Naive B cell (primary cell): Measurements from ENCODE around the gene GMDS. TPM values are rescaled to one million over a fixed set of nuclear protein-coding genes. Genes with fewer than 3 reads are reported as not detected.

ENCODE experiments used
- ATAC-seq, 2 donors: fragments of 150-1000 bp; cut with Tn5 transposase; 2 replicates each; pipeline ENCODE4 v1.10.0; 2021; ENCODE audit warnings: low read depth in 2 of 2, mild to moderate bottlenecking in 2 of 2, moderate library complexity in 2 of 2
- DNase-seq: peaks from one replicate; pipeline ENCODE4 v3.0.0; 2022
- H3K27ac Mint-ChIP-seq, 6 donors: one replicate each; pipeline ENCODE4 v1.8.0; 2020 to 2022; ENCODE audit warnings: mild to moderate bottlenecking in 6 of 6, mixed read lengths in 6 of 6, moderate library complexity in 5 of 6, inconsistent platforms in 2 of 6
- H3K27me3 Mint-ChIP-seq, 3 donors: one replicate each; pipeline ENCODE4 v1.8.0; 2021 to 2022; ENCODE audit warnings: mixed read lengths in 3 of 3, mild to moderate bottlenecking in 1 of 3
- H3K36me3 Mint-ChIP-seq, 2 donors: one replicate each; pipeline ENCODE4 v1.8.0; 2020 to 2022; ENCODE audit warnings: mixed read lengths in 2 of 2, inconsistent platforms in 1 of 2, mild to moderate bottlenecking in 1 of 2
- H3K4me1 Mint-ChIP-seq, 3 donors: one replicate each; pipeline ENCODE4 v1.8.0; 2020 to 2022; ENCODE audit warnings: mixed read lengths in 3 of 3, inconsistent platforms in 1 of 3, mild to moderate bottlenecking in 1 of 3, moderate library complexity in 1 of 3
- H3K4me3 Mint-ChIP-seq, 8 donors: one replicate each; pipeline ENCODE4 v1.8.0; 2020 to 2022; ENCODE audit warnings: mild to moderate bottlenecking in 8 of 8, mixed read lengths in 8 of 8, moderate library complexity in 8 of 8, inconsistent platforms in 2 of 8
- H3K9me3 Mint-ChIP-seq, 7 donors: one replicate each; pipeline ENCODE4 v1.8.0; 2020 to 2022; ENCODE audit warnings: mixed read lengths in 7 of 7, mild to moderate bottlenecking in 5 of 7, inconsistent platforms in 2 of 7, moderate library complexity in 1 of 7
- polyA plus RNA-seq, 6 donors: library from polyadenylated mRNA; unstranded; fragments of 300-500 nt; fragmentation: Illumina TruSeq; gene quantifications; one replicate each; pipeline ENCODE4 v1.2.3, GENCODE V29; 2021; ENCODE audit warnings: low read depth in 6 of 6

Gene GMDS
- polyA plus RNA-seq, 6 donors from 2014 or later, result 12.7 to 23.3 (median 14.7) TPM

GRCh38 chr6:1633366-1634021 lies 611.9 kb downstream of the GMDS start:
- Mint-ChIP-seq H3K36me3 (peaks cover 5 to 8% of the 10 kb centered on the region in 2 donors), H3K9me3 (no peaks in the 10 kb centered on the region)

GRCh38 chr6:1631251-1631650 lies 614.2 kb downstream of the GMDS start:
- H3K4me1 Mint-ChIP-seq, result peaks cover 2 to 4% (median 4%) of the 10 kb centered on the region in 3 donors
- peaks cover 5 to 8% of the 10 kb centered on the region in 2 donors for H3K36me3 Mint-ChIP-seq
- no peak for DNase-seq
- H3K27ac Mint-ChIP-seq, result no peak overlapping the region
- peaks cover 37 to 70% (median 70%) of the 10 kb centered on the region in 3 donors for H3K27me3 Mint-ChIP-seq
- no peaks in the 10 kb centered on the region for H3K9me3 Mint-ChIP-seq
- no peak for ATAC-seq
- no peak overlapping the region for H3K4me3 Mint-ChIP-seq

More at GRCh38 chr6:1633366-1634021, 611.9 kb downstream of the GMDS start:
- H3K27ac Mint-ChIP-seq, result no peak overlapping the region
- DNase-seq (no peak), ATAC-seq (no peak)
- H3K4me1 Mint-ChIP-seq, result peaks cover 0 to 9% (median 4%) of the 10 kb centered on the region in 3 donors
- no peak overlapping the region for H3K4me3 Mint-ChIP-seq
- H3K27me3 Mint-ChIP-seq, result peaks cover 16 to 51% (median 48%) of the 10 kb centered on the region in 3 donors

- Mint-ChIP-seq H3K27ac (no peak overlapping the region), H3K27me3 (peaks cover 41 to 75% (median 73%) of the 10 kb centered on the region in 3 donors), H3K36me3 (peaks cover 5 to 8% of the 10 kb centered on the region in 2 donors), H3K4me3 (peak overlapping the region in 1 of 8 donors; percentile 11), H3K9me3 (no peaks in the 10 kb centered on the region), H3K4me1 (peaks cover 5 to 9% (median 7%) of the 10 kb centered on the region in 3 donors)
- no peak for ATAC-seq
- no peak for DNase-seq
Measured at GRCh38 chr6:1630771-1631217, 614.6 kb downstream of the GMDS start.

- Mint-ChIP-seq H3K9me3 (no peaks in the 10 kb centered on the region), H3K36me3 (peaks cover 5 to 8% of the 10 kb centered on the region in 2 donors), H3K4me1 (peaks cover 9 to 14% (median 11%) of the 10 kb centered on the region in 3 donors), H3K4me3 (no peak overlapping the region), H3K27ac (peak overlapping the region in 1 of 6 donors; percentile 12), H3K27me3 (peaks cover 46 to 80% (median 78%) of the 10 kb centered on the region in 3 donors)
- DNase-seq (no peak), ATAC-seq (no peak)
Measured at GRCh38 chr6:1630212-1630770, 615.1 kb downstream of the GMDS start.

GRCh38 chr6:1629316-1629715 lies 616.1 kb downstream of the GMDS start:
- H3K4me3 Mint-ChIP-seq, result no peak overlapping the region

GRCh38 chr6:1627827-1628560 lies 617.4 kb downstream of the GMDS start:
- ATAC-seq (no peak), DNase-seq (no peak)
- Mint-ChIP-seq H3K36me3 (peaks cover 5 to 8% of the 10 kb centered on the region in 2 donors), H3K27ac (no peak overlapping the region), H3K27me3 (peaks cover 60 to 80% (median 70%) of the 10 kb centered on the region in 3 donors), H3K4me3 (no peak overlapping the region), H3K4me1 (peaks cover 14 to 20% (median 17%) of the 10 kb centered on the region in 3 donors), H3K9me3 (peaks cover 0 to 3% (median 0%) of the 10 kb centered on the region in 7 donors)

More at GRCh38 chr6:1629316-1629715, 616.1 kb downstream of the GMDS start:
- H3K9me3 Mint-ChIP-seq, result peaks cover 0 to 2% (median 0%) of the 10 kb centered on the region in 7 donors
- peaks cover 5 to 8% of the 10 kb centered on the region in 2 donors for H3K36me3 Mint-ChIP-seq
- H3K27me3 Mint-ChIP-seq, result peaks cover 51 to 83% (median 81%) of the 10 kb centered on the region in 3 donors
- ATAC-seq (no peak), DNase-seq (no peak)
- peaks cover 14 to 18% (median 17%) of the 10 kb centered on the region in 3 donors for H3K4me1 Mint-ChIP-seq
- no peak overlapping the region for H3K27ac Mint-ChIP-seq

- no peak for DNase-seq
- ATAC-seq, result no peak
- Mint-ChIP-seq H3K9me3 (peaks cover 0 to 3% (median 0%) of the 10 kb centered on the region in 7 donors), H3K36me3 (peaks cover 8 to 17% of the 10 kb centered on the region in 2 donors), H3K27me3 (peaks cover 73 to 85% (median 75%) of the 10 kb centered on the region in 3 donors), H3K4me3 (peak overlapping the region in 6 of 8 donors; percentile 30 to 89 (median 73)), H3K27ac (no peak overlapping the region), H3K4me1 (peaks cover 14 to 20% (median 17%) of the 10 kb centered on the region in 3 donors)
Measured at GRCh38 chr6:1626481-1626880, 618.9 kb downstream of the GMDS start.

GRCh38 chr6:1625794-1626435 lies 619.5 kb downstream of the GMDS start:
- ATAC-seq (no peak), DNase-seq (no peak)
- Mint-ChIP-seq H3K27ac (peak overlapping the region in 2 of 6 donors; percentile 31 to 38), H3K4me3 (peak overlapping the region in 7 of 8 donors; percentile 71 to 94 (median 80)), H3K4me1 (peaks cover 14 to 20% (median 17%) of the 10 kb centered on the region in 3 donors), H3K36me3 (peaks cover 10 to 17% of the 10 kb centered on the region in 2 donors), H3K27me3 (peaks cover 73 to 87% (median 81%) of the 10 kb centered on the region in 3 donors), H3K9me3 (peaks cover 0 to 3% (median 0%) of the 10 kb centered on the region in 7 donors)

- H3K4me1 Mint-ChIP-seq, result peaks cover 14 to 20% (median 17%) of the 10 kb centered on the region in 3 donors
- peak overlapping the region in 1 of 6 donors; percentile 16 for H3K27ac Mint-ChIP-seq
- ATAC-seq (peak; percentile 39 to 44), DNase-seq (no peak)
- peaks cover 67 to 79% (median 74%) of the 10 kb centered on the region in 3 donors for H3K27me3 Mint-ChIP-seq
- H3K36me3 Mint-ChIP-seq, result peaks cover 10 to 17% of the 10 kb centered on the region in 2 donors
- H3K4me3 Mint-ChIP-seq, result peak overlapping the region; percentile 75 to 94 (median 86)
- peaks cover 0 to 3% (median 0%) of the 10 kb centered on the region in 7 donors for H3K9me3 Mint-ChIP-seq
Measured at GRCh38 chr6:1624851-1625781, 620.3 kb downstream of the GMDS start.

- H3K36me3 Mint-ChIP-seq, result peaks cover 8 to 14% of the 10 kb centered on the region in 2 donors
- peaks cover 59 to 78% (median 77%) of the 10 kb centered on the region in 3 donors for H3K27me3 Mint-ChIP-seq
- no peak overlapping the region for H3K27ac Mint-ChIP-seq
- ATAC-seq (peak; percentile 36), DNase-seq (no peak)
- H3K9me3 Mint-ChIP-seq, result peaks cover 0 to 3% (median 0%) of the 10 kb centered on the region in 7 donors
- H3K4me3 Mint-ChIP-seq, result peak overlapping the region in 7 of 8 donors; percentile 63 to 83 (median 72)
- H3K4me1 Mint-ChIP-seq, result peaks cover 14 to 23% (median 20%) of the 10 kb centered on the region in 3 donors
Measured at GRCh38 chr6:1624058-1624850, 621.2 kb downstream of the GMDS start.

- Mint-ChIP-seq H3K9me3 (peaks cover 0 to 3% (median 0%) of the 10 kb centered on the region in 7 donors), H3K4me3 (peak overlapping the region in 7 of 8 donors; percentile 2 to 77 (median 54)), H3K36me3 (peaks cover 5 to 10% of the 10 kb centered on the region in 2 donors), H3K27ac (no peak overlapping the region), H3K27me3 (peaks cover 55 to 78% (median 71%) of the 10 kb centered on the region in 3 donors), H3K4me1 (peaks cover 14 to 23% (median 20%) of the 10 kb centered on the region in 3 donors)
- ATAC-seq, result no peak
- no peak for DNase-seq
Measured at GRCh38 chr6:1623769-1624057, 621.7 kb downstream of the GMDS start.
